Measurements from ENCODE around the gene IL1R2. TPM values are rescaled to one million over a fixed set of nuclear protein-coding genes. Genes with fewer than 3 reads are reported as not detected.

IL1R2 gene
- total RNA-seq, 4 donors from 2014 or later, result 12.2 to 207 (median 32.1) TPM

DNA sequence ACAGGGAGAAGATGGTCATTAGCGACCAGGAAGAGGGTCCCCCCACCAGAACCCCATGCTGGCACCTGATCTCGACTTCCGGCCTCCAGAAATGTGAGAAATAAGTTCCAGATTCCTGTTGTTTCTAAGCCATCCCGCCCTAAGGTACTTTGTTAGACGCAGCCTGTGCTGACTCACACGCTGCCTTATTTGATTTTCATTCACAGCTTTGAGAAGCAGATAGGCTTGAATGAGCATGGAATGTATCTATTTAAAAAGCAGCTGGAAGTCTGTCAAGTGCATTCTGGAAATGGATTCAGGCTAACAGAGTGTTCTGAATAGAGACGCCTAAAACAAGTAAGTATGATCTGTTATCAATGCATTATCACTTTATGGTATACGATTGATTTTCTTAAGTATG is 8.3 kb upstream of the IL1R2 start:
- TF ChIP-seq, protein P1, sequence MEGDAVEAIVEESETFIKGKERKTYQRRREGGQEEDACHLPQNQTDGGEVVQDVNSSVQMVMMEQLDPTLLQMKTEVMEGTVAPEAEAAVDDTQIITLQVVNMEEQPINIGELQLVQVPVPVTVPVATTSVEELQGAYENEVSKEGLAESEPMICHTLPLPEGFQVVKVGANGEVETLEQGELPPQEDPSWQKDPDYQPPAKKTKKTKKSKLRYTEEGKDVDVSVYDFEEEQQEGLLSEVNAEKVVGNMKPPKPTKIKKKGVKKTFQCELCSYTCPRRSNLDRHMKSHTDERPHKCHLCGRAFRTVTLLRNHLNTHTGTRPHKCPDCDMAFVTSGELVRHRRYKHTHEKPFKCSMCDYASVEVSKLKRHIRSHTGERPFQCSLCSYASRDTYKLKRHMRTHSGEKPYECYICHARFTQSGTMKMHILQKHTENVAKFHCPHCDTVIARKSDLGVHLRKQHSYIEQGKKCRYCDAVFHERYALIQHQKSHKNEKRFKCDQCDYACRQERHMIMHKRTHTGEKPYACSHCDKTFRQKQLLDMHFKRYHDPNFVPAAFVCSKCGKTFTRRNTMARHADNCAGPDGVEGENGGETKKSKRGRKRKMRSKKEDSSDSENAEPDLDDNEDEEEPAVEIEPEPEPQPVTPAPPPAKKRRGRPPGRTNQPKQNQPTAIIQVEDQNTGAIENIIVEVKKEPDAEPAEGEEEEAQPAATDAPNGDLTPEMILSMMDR (IDR thresholded peaks at IDR 0.05), result no peak
- DNase-seq (ENCODE audit: low spot score) (no peak), ATAC-seq (ENCODE audit: low FRiP score) (peak; percentile 54)

DNA sequence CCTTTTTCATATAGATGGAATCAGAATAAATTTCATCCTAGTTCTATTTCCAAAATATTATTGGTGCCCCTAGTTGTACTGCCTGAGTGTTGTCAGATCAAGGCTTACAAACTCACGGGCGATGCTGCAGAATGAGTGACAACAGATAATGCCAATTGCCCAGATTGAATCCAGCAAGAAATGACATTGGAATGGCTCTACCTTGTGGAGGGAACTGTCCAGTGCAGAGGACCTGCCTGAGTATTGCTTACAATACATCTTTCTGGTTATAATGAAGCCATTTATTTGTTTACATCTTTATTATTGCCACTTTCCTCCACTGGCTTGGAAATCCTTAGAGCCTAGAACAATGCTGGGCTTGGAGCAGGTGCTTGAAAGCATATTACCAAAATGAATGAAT is 7.8 kb upstream of the IL1R2 start:
- no peak for DNase-seq (ENCODE audit: low spot score)
- TF ChIP-seq, protein P1 (IDR thresholded peaks at IDR 0.05), result no peak
- ATAC-seq (ENCODE audit: low FRiP score), result no peak

DNA sequence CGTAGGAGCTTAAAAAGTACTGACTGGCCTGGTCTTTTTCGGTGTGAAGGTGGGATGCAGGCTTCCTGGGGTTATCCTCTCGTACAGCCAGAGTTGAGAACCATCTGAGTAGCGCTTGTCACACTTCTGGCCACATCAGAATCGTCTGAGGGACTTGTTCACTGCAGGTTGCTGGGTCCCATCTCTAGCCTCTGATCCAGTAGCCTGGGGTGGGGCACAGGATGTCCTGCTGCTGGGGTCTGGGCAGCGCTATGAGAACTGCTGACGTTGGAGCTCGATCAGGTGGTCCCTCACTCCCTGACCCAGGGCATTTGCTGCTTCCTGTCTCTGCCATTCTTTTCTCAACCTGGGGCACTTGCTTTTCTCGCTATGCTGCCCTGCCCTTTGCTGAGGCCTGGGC is 7.1 kb upstream of the IL1R2 start:
- TF ChIP-seq, protein P1 (IDR thresholded peaks at IDR 0.05), result no peak
- ATAC-seq (ENCODE audit: low FRiP score) (no peak), DNase-seq (ENCODE audit: low spot score) (no peak)

DNA sequence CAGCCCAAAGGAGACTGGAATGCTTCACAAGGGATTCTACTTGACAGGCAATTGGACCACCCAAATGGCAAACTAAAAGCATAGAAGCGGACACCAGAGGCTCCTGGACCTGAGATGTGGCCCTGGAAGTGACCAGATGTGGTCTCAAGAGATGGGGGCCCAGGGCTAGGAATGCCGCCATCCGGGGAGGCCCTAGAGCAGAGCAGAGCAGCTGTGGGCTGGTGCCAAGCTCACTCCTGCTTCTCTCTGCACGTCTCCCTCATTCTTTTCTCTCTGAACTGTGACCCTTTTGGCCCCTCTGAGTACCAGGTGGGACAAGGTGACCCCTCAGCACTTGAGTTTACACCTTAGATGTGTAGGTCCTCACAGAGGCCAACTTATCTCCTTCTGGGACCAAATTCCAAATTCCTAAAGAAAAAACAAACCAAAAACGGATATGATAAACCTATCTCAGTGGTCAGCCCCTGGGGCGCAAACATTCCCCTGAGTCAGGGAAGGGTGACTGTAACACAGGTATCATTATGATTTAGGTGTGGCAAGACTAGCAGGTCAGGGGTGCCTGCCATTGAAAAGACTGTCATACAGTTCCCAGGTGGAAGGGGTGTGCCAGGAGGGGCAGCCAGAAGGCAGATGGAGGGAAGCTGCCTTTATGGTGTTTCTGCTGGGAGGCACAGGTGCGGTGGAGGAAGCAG is 6.5 kb upstream of the IL1R2 start:
- TF ChIP-seq, protein P1 (IDR thresholded peaks at IDR 0.05), result no peak
- no peak for ATAC-seq (ENCODE audit: low FRiP score)
- no peak for DNase-seq (ENCODE audit: low spot score)

DNA sequence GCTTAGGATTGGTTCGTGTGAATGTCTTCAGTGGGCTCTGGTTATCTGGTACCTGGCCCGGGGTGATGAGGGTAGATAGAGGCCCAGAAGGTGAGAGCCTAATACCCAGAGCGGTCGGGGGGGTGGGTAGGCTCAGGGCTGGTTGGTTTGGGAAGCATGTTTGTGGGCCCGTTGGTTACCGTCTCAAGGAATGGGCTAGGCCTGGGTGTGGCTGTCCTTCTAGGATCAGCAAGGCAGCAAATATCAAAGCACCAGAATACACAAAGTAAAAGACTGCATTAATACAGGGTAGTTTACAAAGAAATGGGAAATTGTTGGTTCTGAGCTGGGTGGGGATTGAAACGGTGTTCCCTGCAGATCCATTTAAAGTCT is 6.0 kb upstream of the IL1R2 start:
- DNase-seq (ENCODE audit: low spot score) (no peak), ATAC-seq (ENCODE audit: low FRiP score) (no peak)
- TF ChIP-seq, protein P1 (IDR thresholded peaks at IDR 0.05), result no peak

DNA sequence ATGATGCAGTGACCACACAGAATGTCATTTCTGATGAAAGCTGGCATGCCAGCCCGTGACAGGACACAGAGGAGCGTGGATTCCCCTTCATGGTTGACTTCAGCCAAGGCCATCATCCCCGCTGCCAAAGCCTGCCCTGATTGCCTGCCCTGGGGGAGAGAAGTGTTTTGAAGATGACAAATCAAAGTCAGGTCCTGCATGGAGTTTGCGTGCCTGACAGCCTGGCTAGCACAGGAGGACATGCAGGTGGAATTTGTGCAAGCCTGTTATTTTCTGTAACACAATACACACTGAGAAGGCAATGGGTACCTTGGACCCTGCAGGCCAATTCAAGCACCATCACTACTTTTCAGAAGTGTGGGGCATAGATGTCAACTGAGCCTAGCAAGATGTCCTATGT is 5.4 kb upstream of the IL1R2 start:
- TF ChIP-seq, protein P1 (IDR thresholded peaks at IDR 0.05), result no peak
- ATAC-seq (ENCODE audit: low FRiP score) (no peak), DNase-seq (ENCODE audit: low spot score) (no peak)

Measured in omental fat pad (tissue), 4 donors.